Ecto neural progenitor cell (in vitro differentiated cells): Measurements from ENCODE around the gene COL13A1.

Source experiments
- DNase-seq: peaks from one replicate; pipeline ENCODE4 v3.0.0-alpha.2; 2018; ENCODE audit warnings: low spot score

The COL13A1 gene

DNA sequence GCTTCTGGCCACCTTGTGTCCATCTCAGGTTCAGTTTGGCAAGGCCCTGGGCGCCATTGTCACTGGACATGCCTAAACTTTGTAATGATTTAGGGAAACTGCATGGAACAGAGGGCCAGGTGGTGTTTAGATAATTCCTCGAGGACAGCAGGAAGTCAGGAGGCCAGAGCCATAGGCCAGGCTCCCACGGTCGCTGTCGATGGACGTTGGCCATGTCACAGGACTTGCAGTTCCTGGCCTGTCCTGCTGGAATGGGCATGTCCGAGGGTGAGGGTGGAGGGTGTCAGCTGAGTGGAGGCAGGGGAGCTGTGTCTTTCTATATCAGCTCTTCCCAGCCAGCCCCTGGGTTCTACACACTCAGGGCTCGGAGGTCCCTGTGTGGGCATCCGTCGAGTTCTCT is 143.1 kb downstream of the COL13A1 start:
- DNase-seq = no peak

DNA sequence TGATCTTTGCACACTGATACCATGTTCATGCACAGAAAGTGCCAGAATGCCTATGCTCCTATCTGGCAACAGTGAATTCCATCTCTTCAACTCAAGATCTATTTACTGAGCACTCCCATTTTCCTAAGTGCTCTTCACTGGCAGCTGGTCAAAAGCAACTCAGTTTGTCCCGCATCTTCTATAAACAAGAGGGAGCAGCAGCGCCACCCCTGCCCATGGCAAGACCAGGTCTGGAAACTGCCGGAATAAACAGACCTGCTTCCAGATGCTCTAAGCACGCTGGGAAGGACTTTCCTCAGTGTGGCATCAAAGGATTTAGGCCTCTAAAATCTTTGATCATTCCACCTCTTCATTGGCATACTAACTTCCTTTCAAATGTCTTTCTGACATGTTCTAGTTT is 146.6 kb downstream of the COL13A1 start:
- DNase-seq = no peak

DNA sequence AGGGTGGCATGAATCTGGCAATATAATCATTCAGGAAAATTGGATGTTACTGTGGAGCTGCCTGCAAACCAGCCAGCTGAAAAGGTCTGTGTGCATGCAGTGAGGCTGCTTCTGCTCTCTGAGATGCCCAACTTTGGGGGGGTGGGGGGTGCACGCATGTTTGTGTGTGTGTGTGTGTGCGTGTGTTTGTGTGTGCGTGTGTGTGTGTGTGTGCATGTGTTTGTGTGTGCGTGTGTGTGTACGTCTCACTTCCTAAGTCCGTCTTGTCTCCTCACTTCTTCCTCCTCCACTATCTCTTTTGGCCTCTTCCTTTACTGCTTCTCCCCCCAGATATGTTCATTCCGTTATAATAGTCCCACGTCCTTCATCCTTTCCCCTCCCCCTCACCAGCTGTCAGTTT is 148.1 kb downstream of the COL13A1 start:
- DNase-seq = no peak

DNA sequence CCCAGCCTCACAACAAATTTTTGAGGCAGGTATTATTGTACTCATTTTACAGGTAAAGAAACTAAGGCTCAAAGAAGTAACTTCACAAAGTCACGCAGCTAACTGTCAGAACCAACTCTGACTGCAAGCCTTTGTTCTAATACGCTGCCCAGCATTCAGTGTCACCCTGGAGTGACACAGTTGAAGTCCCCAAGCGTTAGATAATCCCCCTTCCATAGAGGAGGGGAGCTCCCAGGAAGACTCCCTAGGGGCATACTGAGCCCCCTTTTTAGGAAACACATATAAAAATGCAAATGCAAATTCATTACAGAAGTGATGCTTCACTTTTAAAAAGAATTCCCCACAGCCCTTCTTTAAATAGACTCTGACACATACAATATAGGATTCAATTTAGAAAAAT is 150.0 kb downstream of the COL13A1 start:
- DNase-seq = no peak

DNA sequence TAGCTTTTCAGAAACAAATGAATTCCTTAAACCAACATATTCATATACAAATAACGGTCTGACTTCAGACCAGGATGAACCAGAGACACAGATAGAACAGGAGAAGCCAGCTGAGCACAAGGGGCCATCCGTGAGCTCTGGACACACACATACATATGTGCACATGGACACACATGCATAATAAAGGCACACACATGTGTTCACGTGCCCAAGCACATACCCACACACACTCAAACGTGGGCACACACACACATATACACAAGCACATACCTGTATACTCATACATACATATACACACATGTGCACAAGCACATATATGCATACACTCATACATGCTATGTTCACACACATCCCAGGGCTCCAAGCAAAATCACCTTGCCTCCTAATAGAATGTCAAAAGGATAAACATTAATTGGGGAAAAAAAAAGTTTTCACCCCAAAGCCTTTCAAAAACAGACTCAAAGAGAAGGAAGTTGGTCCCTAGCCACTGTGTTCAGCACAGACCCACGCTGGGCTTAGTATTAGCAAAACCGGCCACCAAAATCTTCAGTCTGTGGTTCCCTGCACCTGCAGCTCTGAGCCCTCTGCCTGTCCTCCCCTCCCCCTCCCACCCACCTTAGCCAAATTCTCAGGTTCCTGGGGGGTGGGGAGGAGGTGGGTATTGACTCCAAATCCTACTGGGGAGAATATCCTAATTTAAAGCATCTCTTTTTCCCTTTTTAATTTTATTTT is 150.5 kb downstream of the COL13A1 start:
- no peak for DNase-seq

DNA sequence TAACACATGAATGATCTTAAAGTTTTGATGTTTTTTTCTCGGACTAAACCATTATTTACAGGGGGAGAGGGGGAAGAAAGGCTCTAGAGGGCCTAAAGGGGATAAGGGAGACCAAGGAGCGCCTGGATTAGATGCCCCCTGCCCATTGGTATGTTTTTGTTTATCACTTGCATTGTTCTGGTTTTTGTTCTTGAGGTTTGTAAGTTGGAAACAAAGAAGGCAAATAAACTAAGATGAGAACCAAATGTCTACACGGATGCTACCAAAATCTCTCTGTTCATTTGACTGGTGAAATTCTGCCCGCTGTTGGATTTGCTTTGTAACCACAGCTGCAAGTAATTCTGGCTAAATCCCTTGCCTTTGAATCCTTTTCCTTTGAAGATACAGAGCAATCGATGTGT is 151.1 kb downstream of the COL13A1 start:
- DNase-seq = no peak

DNA sequence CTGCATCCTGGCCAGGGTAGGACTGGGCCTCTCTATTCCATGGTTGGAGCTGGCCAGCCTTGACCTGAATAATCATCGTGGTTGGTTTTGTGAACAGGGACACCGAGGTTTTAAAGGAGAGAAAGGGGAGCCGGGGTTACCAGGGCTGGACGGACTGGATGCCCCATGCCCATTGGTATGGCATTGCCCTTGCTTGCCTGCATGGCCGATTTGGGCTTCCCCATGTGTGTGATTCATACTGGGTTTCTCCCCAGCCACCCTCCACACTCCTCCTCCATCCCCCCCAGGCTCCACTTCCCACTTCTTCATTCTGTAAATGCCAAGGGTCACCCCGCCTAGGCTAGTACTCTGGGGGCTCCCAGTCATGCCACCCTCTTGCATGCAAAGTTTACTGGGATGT is 152.1 kb downstream of the COL13A1 start:
- DNase-seq = no peak

DNA sequence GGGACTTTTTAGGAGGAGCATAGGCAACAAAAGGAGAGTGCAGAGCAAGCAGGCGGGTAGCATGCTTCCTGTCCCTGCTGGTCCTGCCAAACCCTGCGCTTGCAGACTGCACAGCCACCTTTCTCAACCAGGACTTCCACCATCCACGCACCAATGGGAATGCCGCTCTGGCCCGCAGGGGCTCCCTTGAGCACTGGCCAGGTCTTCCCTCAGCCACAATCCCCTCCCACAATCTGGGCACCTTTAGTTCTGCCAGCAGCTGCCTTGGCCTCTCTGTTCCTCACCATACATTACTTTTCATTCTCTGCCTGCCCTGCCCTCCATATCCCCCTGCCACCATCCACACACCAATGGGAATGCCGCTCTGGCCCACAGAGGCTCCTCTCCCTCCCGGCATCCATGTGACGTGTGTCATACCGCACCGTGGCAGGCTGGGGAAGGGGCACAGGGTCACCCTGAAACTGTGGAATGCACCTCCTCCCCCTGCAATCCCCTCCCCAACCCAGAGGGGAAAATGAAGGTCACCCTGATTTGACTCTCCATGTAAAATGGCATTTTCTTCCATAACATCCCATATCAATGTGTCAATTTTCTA is 153.6 kb downstream of the COL13A1 start:
- no peak for DNase-seq

DNA sequence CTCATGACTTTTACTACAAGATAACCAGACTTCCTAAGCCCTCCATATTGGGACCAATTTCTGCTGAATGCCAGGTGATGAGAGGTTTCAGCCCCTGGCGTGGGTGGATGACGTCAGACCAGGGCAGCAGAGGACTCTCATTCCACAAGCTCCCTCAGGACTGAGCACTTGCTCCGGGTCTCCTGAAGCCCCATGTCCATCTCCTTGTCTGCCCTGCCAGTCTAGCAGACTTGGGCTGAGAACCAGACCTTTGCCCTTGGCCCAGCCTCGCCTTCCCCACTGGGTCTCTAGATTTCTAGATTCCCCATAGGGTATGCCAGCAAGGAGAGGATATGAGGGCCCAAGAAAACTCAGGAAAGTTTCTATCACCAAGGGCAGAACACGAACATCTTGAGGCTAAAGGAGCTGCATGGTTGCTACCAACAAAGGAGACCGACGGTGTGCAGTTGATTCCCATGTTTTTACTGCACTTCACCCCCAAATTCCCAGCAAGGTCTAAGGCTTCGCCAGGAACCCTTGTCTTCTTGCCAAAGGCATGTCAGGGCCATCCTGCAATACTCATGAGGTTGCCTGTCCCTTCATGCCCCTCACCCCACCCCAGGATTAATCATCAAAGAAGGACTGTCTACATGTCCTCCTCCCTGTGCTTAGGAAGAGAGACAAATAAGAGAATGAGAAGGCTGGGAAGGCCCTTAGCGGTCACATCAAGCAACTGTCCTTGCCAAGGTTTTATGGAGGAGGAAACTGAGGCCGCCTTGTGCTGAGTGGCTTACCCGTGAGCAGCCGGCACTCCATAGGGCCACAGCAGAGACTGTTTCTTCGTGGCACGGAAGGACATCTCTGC is 154.4 kb downstream of the COL13A1 start:
- DNase-seq = no peak

DNA sequence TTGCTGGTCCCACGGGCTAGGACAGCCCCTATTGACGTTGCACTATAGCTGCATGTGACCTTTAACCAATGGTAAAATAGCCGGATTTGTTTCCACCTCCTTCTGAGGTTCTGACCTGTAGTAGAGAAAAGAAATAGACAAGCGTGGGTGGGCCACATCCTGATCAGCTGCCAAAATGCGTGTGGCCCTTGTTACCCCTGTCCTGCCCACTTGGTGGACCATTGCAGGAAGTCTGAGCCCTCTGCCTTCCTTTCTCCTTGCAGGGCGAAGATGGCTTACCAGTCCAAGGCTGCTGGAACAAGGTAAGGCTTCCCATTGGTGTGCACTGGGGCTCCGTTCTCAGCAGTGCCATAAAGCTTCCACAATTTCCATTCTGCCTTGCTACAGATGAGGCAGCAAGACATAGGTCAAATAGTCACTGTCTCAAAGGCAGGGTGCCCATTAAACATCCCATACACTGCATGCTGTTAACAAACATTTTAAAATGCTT is 155.1 kb downstream of the COL13A1 start:
- no peak for DNase-seq

DNA sequence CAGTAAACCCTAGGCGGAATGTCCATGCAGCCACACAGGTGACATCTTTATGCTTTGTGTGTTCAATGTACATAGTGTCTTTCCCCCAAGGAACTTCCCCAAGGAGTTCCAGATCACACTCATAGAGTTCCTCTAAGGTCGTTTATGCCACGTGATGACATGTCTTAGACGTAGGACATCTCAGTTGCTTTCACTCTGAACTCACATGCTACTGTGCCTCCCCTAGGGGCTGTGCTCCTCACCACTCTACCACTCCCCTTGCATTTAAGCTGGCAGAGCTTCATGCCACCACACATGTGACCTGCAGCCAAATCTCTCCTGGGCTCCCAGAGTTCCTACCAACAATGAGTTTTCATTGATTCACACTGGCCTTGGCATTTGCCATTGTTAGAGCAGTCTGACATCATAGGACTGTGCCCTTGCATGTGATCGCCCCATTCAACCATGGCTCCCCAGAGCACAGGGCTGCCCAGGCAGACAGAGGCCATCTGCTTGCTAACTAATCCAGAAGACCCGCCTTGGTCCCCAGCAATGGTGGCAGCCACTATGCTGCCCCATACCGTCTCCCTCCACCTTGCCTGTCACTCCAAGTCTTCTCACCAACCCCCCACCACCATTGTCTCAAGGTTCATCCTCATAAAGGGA is 155.7 kb downstream of the COL13A1 start:
- DNase-seq = no peak

DNA sequence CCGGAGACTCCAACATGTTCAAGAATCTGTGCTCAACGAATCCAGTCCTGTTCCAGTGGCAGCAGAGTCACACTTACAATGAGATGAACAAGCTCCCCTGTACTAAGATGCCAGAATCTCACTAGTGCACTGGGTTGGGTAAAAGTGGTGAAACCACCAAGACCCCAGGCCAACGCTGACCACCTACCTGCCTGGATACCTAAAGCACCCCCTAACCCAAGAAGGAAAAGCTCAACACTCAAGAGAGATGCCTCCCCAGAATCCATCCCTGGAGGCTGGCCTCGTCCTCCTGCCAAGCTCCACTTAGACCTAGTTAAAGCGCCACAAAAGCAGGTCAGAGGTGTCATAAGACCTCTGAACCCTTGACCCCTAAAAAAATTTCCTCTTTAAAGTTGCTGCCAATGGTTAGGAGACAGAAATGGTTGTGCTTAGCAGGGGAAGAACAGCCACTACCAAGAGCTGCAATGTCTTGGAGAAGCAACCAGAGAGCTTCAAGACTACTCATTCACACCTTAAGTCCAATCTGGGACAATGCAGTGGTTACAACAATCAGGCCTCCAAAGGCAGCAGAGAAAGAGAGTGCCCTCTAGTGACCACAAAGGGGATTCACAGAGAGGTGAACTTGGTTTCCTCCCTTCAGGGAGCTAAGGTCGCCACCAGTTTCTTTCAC is 156.3 kb downstream of the COL13A1 start:
- DNase-seq = peak; percentile 49

DNA sequence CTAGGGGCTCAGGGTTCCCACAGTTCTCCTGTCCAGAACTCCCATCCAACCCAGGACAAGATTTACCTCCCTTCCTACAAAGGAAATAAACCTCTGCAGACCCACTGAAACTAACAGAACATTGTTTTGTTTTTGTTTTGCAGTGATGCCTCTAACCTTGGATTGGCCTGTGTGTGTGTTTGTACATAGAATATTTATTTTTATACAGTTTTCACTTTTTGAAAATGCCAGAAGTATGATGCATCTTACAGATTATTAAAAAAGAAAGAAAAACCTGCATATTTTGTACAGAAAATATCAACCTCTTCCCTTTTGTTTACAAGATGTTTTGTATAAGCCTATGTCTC is 156.8 kb downstream of the COL13A1 start:
- DNase-seq = no peak

DNA sequence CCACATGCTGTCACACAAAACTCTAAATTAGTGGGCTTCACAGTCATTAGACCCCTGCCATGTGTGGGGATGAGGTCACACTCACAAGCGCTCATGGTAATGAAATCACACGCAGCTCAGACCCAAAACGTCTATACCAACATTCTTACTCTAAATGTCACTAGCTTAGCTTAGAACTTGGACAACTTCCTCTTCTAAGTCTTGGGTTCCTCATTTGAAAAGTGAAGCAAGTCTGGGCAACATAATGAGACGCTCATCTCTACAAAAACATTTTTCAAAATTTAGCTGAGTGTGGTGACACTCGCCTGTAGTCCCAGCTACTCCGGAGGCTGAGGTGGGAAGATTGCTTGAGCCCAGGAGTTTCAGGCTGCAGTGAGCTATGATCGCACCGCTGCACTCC is 158.2 kb downstream of the COL13A1 start:
- peak; percentile 1 for DNase-seq

DNA sequence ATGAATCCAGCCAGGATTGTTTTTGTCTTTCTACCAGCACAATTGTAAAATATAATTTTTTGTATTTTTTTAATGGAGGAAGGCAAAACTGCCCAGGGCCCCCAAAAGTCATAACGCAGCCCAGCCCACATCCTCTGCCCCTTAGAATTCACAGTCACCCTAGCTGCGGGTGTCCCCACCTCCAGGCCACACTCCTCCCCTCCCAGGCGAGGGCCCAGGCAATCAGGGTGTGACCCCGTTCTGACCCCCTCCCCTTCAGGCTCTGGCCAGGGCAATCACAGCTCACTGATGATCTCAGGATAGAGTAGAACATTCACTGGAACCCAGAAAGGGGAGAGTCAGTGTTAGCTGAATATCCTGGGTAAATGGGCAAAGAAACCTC is 158.9 kb downstream of the COL13A1 start:
- DNase-seq = peak; percentile 24

DNA sequence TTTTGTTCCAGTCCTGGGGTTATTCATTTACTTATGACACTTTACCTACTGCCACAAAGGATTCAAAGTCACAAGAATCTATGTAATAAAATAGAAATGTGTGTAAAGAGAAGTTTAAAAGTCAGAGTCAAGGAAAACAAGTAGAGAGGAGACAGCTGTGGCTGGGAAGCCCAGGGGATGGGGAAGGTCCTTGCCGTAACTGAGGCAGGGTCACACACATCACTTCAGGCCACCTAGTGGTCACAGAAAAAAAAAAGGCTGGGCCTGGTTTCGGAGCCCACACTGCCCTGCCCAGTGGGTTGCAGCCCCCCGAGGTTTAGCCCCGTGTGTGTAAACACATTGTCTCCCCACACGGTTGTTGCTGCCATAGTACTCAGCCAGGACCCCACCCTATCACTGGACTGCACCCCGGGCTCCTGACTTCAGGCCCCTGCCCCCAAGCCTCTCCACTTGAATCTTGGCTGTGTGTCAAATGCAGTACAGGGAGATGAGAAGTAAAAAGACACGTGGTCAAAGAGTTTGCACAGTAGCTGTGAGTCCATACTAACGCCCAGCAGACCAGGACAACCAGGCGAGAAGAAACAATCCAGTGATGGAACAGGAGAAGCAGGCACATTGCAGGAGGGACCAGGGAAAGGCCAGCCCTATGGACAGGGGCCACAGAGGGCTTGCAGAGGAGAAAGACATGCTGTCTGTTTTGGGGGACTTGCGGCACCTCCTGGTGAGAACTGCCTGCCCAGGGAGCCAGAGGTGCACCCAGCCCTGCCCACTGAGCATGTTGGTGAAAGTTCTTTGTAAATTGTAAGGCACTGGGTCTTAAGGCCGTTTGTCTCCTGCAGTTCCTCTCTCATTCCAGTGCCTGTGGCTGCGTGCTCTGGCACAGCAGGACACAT is 159.5 kb downstream of the COL13A1 start:
- peak; percentile 47 for DNase-seq

DNA sequence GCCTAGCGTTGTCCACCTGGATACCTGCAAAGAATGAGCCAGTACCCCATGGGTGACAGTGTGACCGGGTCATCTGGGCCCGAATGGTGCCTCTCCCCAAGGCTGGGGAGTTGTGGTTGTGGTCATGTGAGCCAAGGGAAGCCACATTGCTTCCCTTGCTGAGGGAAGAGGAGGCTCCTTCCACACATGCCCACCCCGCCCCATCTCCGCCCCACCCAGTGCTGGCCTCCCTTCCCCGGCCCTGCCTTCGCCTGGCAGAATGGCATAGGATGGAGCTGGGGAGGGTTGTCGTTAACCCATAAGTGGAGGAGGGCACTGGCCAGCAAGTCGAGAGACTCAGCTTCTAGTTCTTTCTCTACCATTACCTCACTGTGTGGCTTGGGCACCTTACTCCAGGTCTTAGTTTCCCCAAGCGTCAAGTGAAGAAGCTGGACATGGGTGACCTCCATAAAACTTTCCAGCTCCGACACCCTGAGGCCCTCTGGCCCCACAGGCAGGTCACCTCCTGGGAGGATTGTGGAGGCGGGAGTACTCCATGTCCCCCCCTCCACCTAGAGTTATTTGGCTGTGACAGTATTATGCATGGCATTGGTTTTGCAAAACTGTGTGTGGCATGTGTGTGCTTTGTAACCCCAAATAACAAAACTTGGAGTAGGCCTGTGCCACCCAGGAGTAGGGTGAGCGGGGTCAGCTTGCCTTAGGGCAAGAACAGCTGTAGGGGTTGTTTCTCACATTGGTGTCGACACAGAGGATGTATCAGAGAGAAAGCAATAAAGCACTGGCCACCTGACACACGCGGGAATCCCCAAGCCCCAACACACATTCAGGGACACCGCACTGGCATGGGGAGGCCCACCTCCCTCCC is 160.4 kb downstream of the COL13A1 start:
- peak; percentile 39 for DNase-seq

DNA sequence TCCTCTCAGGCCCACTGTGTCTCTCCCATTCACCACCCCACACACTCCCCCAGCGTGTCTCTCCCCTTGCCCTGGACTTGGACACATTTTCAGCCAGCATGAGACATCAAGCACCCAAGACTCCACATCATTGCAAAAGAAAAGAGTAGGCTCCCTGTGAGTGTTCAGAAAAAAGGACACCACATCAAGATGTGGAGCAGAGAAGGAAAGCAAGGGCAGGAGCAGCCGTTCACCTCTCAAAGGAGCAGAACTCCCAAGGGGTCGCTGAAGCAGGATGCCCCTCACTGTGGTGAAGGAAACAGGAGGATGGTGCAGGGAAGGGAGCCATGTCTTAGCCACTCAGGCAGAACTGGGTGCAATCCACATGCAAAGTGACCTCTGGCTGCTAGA is 161.0 kb downstream of the COL13A1 start:
- peak; percentile 30 for DNase-seq

DNA sequence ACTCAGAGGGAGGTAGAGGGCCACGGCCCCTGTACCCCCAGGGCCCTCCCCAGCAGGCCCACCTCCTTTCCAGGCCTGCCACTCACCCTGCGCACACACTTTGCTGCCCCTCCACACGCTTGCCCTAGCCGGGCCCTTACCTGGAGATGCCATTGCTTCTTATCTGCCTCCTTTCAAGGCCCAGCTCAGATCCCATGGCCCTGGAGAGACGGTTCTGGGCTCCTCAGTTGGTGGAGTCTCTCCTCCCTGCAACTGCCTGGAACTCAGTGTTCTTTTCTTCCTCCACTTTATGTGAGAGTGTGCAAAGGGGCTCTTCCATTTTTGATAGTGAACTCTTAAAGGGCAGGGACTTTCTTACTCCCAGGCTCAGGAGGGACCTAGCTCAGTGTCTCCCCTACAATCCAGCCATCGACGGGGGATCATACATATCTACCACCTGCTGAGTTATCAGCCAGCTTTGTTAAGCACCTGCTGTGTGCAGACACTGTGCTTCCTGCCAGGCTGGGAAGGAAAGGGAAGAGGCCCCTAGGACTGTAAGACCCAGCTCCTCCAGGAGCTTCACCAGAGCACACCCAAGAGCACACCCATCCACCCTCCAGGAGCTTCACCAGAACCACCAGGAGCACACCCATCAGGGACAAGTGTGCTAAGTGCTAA is 161.6 kb downstream of the COL13A1 start:
- DNase-seq = no peak
